GM23338 (cell line): ENCODE results near the gene C3orf22. TPM values are rescaled to one million over a fixed set of nuclear protein-coding genes. Genes with fewer than 3 reads are reported as not detected.

Experiments
- ATAC-seq: fragments of 200-7000 bp; cut with Tn5 transposase; 3 replicates; pipeline ENCODE4 v1.9.1; 2020
- DNase-seq: peaks from one replicate; pipeline ENCODE4 v3.0.0-alpha.2; 2015; ENCODE audit warnings: low spot score
- H2AFZ ChIP-seq: fragments of 200-600 bp; sonication (generic); 2 replicates; pipeline ENCODE4 v1.8.0; 2016; ENCODE audit warnings: antibody characterized with exemption, mild to moderate bottlenecking, moderate library complexity
- H3F3A ChIP-seq: fragments of 200-600 bp; sonication (generic); replicated peaks from 2 replicates; pipeline ENCODE4 v1.8.0; 2017; ENCODE audit warnings: antibody characterized with exemption, mixed run types, low read depth
- H3K27ac ChIP-seq: fragments of 200-600 bp; sonication (generic); 2 replicates; pipeline ENCODE4 v1.6.1; 2016; ENCODE audit warnings: low read depth
- H3K27me3 ChIP-seq: fragments of 200-600 bp; sonication (generic); 2 replicates; pipeline ENCODE4 v1.8.0; 2016; ENCODE audit warnings: mild to moderate bottlenecking, mixed run types, moderate library complexity; ENCODE audit not compliant: insufficient read depth
- H3K36me3 ChIP-seq: fragments of 200-600 bp; sonication (generic); 2 replicates; pipeline ENCODE4 v1.8.0; 2016; ENCODE audit warnings: mild to moderate bottlenecking; ENCODE audit not compliant: insufficient read depth
- H3K4me1 ChIP-seq: fragments of 200-600 bp; sonication (generic); 2 replicates; pipeline ENCODE4 v1.8.0; 2016; ENCODE audit warnings: mild to moderate bottlenecking, moderate library complexity; ENCODE audit not compliant: insufficient read depth
- H3K4me2 ChIP-seq: fragments of 200-600 bp; sonication (generic); 2 replicates; pipeline ENCODE4 v1.7.1; 2017; ENCODE audit warnings: mixed run types
- H3K4me3 ChIP-seq: fragments of 200-600 bp; sonication (generic); 2 replicates; pipeline ENCODE4 v1.6.1; 2016; ENCODE audit warnings: mixed run types
- H3K79me2 ChIP-seq: fragments of 200-600 bp; sonication (generic); replicated peaks from 2 replicates; pipeline ENCODE4 v1.8.0; 2017; ENCODE audit warnings: mild to moderate bottlenecking; ENCODE audit not compliant: insufficient read depth
- H3K9me2 ChIP-seq: fragments of 200-600 bp; sonication (generic); 2 replicates; pipeline ENCODE4 v1.8.0; 2017; ENCODE audit not compliant: insufficient read depth
- H4K20me1 ChIP-seq: fragments of 200-600 bp; sonication (generic); replicated peaks from 2 replicates; pipeline ENCODE4 v1.8.0; 2017; ENCODE audit warnings: mild to moderate bottlenecking; ENCODE audit not compliant: insufficient read depth
- H3K27ac Mint-ChIP-seq: 2 replicates; pipeline ENCODE4 v1.8.0; 2020; ENCODE audit warnings: inconsistent platforms, mild to moderate bottlenecking, moderate library complexity, mixed read lengths
- H3K27me3 Mint-ChIP-seq: 3 replicates; pipeline ENCODE4 v1.8.0; 2022; ENCODE audit warnings: low read depth, mild to moderate bottlenecking, moderate library complexity, mixed read lengths, inconsistent platforms; ENCODE audit not compliant: insufficient read depth, poor library complexity
- H3K36me3 Mint-ChIP-seq: 3 replicates; pipeline ENCODE4 v1.8.0; 2021; ENCODE audit warnings: low read depth, mild to moderate bottlenecking, inconsistent platforms, moderate library complexity, mixed read lengths
- H3K4me1 Mint-ChIP-seq: 3 replicates; pipeline ENCODE4 v1.8.0; 2020; ENCODE audit warnings: mild to moderate bottlenecking, inconsistent platforms, mixed read lengths
- H3K4me3 Mint-ChIP-seq: 3 replicates; pipeline ENCODE4 v1.8.0; 2021; ENCODE audit warnings: moderate library complexity, mild to moderate bottlenecking, inconsistent platforms, mixed read lengths
- H3K9me3 Mint-ChIP-seq: 3 replicates; pipeline ENCODE4 v1.8.0; 2020; ENCODE audit warnings: moderate library complexity, mild to moderate bottlenecking, inconsistent platforms, mixed read lengths
- CREB1 ChIP-seq: fragments of 250-450 bp; sonication (Bioruptor Pico); IDR thresholded peaks from 2 replicates; pipeline ENCODE4 v1.5.0; 2020; ENCODE audit warnings: low read depth, mild to moderate bottlenecking, moderate library complexity
- EZH2phosphoT487 ChIP-seq: fragments of 200-600 bp; sonication (generic); IDR thresholded peaks from one replicate; pipeline ENCODE4 v1.8.1; 2018; ENCODE audit warnings: antibody characterized with exemption; ENCODE audit not compliant: unreplicated experiment
- NANOG ChIP-seq: IDR thresholded peaks from 2 replicates; pipeline ENCODE4 v1.6.1; 2016; ENCODE audit warnings: antibody characterized with exemption, borderline replicate concordance
- POLR2AphosphoS5 ChIP-seq: IDR thresholded peaks from 2 replicates; pipeline ENCODE4 v1.6.1; 2016; ENCODE audit warnings: antibody characterized with exemption, low read depth
- polyA plus RNA-seq: library from polyadenylated mRNA; unstranded; fragments of >200 nt; fragmentation: Nextera tagmentation; extraction: Ambion mirVana; gene quantifications from 2 replicates; pipeline ENCODE4 v1.2.1, GENCODE V29; 2016
- total RNA-seq: library from RNA; depleted of rRNA; stranded (reverse); fragments of >200 nt; shearing (Covaris generic); gene quantifications from 2 replicates; pipeline ENCODE4 v1.2.3, GENCODE V29; 2014
- TF ChIP-seq, protein P1 (sequence below), 2 experiments: fragments of 200-600 bp in 1 of 2; sonication (generic) in 1 of 2; conservative IDR thresholded peaks; 2 replicates each; pipeline versions ENCODE4 v1.5.1 to v1.6.1; 2016 to 2017; ENCODE audit warnings: antibody characterized with exemption in 2 of 2, low read depth in 2 of 2, mild to moderate bottlenecking in 2 of 2, moderate library complexity in 1 of 2
- TF ChIP-seq, protein P2 (sequence below): IDR thresholded peaks from one replicate; pipeline ENCODE4 v1.6.1; 2018; ENCODE audit warnings: antibody characterized with exemption; ENCODE audit not compliant: unreplicated experiment
- TF ChIP-seq, protein P3 (sequence below): IDR thresholded peaks from 2 replicates; pipeline ENCODE4 v1.6.1; 2016; ENCODE audit warnings: antibody characterized with exemption

The C3orf22 gene
- total and polyA plus RNA-seq, 2 experiments from 2014 or later, result not detected

DNA sequence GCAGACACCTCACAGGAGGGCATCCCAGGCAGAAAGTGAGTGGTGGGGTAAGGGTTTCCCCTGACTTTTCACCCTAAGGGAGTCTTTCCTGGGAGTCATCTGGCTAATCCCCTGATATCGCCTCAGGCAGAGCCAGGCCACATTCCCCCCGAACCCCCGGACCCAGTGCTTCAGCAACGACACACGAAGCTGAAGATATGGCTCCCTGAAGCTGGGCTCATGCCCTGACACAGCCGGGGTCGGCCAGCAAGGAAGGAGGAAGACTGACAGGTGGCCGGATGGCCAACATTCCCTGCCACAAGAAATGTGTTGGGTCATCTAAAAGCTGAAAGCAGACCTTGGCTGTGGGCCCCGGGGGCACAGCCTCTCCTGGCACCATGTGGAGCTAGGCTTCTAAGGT is 20.4 kb downstream of the C3orf22 start:
- H3K36me3 Mint-ChIP-seq, result peaks cover 3% of the 10 kb centered on the region; the same call in 1 of the 3 replicates
- TF ChIP-seq, protein P1, sequence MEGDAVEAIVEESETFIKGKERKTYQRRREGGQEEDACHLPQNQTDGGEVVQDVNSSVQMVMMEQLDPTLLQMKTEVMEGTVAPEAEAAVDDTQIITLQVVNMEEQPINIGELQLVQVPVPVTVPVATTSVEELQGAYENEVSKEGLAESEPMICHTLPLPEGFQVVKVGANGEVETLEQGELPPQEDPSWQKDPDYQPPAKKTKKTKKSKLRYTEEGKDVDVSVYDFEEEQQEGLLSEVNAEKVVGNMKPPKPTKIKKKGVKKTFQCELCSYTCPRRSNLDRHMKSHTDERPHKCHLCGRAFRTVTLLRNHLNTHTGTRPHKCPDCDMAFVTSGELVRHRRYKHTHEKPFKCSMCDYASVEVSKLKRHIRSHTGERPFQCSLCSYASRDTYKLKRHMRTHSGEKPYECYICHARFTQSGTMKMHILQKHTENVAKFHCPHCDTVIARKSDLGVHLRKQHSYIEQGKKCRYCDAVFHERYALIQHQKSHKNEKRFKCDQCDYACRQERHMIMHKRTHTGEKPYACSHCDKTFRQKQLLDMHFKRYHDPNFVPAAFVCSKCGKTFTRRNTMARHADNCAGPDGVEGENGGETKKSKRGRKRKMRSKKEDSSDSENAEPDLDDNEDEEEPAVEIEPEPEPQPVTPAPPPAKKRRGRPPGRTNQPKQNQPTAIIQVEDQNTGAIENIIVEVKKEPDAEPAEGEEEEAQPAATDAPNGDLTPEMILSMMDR (conservative IDR thresholded peaks at IDR 0.05; ENCODE audit: low read depth in 2 of 2), result no peak
- TF ChIP-seq, protein P2, sequence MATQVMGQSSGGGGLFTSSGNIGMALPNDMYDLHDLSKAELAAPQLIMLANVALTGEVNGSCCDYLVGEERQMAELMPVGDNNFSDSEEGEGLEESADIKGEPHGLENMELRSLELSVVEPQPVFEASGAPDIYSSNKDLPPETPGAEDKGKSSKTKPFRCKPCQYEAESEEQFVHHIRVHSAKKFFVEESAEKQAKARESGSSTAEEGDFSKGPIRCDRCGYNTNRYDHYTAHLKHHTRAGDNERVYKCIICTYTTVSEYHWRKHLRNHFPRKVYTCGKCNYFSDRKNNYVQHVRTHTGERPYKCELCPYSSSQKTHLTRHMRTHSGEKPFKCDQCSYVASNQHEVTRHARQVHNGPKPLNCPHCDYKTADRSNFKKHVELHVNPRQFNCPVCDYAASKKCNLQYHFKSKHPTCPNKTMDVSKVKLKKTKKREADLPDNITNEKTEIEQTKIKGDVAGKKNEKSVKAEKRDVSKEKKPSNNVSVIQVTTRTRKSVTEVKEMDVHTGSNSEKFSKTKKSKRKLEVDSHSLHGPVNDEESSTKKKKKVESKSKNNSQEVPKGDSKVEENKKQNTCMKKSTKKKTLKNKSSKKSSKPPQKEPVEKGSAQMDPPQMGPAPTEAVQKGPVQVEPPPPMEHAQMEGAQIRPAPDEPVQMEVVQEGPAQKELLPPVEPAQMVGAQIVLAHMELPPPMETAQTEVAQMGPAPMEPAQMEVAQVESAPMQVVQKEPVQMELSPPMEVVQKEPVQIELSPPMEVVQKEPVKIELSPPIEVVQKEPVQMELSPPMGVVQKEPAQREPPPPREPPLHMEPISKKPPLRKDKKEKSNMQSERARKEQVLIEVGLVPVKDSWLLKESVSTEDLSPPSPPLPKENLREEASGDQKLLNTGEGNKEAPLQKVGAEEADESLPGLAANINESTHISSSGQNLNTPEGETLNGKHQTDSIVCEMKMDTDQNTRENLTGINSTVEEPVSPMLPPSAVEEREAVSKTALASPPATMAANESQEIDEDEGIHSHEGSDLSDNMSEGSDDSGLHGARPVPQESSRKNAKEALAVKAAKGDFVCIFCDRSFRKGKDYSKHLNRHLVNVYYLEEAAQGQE, result no peak
- TF ChIP-seq CREB1 (CRISPR knock-in tag) (no peak), POLR2AphosphoS5 (no peak), NANOG (no peak), EZH2phosphoT487 (no peak)
- TF ChIP-seq, protein P3, sequence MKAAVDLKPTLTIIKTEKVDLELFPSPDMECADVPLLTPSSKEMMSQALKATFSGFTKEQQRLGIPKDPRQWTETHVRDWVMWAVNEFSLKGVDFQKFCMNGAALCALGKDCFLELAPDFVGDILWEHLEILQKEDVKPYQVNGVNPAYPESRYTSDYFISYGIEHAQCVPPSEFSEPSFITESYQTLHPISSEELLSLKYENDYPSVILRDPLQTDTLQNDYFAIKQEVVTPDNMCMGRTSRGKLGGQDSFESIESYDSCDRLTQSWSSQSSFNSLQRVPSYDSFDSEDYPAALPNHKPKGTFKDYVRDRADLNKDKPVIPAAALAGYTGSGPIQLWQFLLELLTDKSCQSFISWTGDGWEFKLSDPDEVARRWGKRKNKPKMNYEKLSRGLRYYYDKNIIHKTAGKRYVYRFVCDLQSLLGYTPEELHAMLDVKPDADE, result no peak
- H3K4me1 ChIP-seq, result no peaks in the 10 kb centered on the region
- H3F3A ChIP-seq, result 0 out of 2 replicates have a peak, but pooled peaks cover 5% of the 10 kb centered on the region
- H3K9me3 Mint-ChIP-seq, result no peaks in the 10 kb centered on the region
- H3K27ac ChIP-seq, result no peak overlapping the region
- H3K27me3 ChIP-seq, result peaks cover 11% of the 10 kb centered on the region; the same call in 1 of the 2 replicates
- H3K4me3 ChIP-seq, result no peak overlapping the region
- DNase-seq, result no peak
- no peaks in the 10 kb centered on the region for H4K20me1 ChIP-seq
- no peaks in the 10 kb centered on the region for H3K79me2 ChIP-seq
- H3K4me3 Mint-ChIP-seq, result no peak overlapping the region
- peaks cover 9% of the 10 kb centered on the region for H3K27me3 Mint-ChIP-seq
- H3K36me3 ChIP-seq, result no peaks in the 10 kb centered on the region
- no peak overlapping the region for H3K4me2 ChIP-seq
- H3K4me1 Mint-ChIP-seq, result no peaks in the 10 kb centered on the region; the same call in 1 of the 3 replicates
- no peak overlapping the region for H3K27ac Mint-ChIP-seq
- ATAC-seq, result no peak
- no peak overlapping the region for H2AFZ ChIP-seq
- no peaks in the 10 kb centered on the region for H3K9me2 ChIP-seq

DNA sequence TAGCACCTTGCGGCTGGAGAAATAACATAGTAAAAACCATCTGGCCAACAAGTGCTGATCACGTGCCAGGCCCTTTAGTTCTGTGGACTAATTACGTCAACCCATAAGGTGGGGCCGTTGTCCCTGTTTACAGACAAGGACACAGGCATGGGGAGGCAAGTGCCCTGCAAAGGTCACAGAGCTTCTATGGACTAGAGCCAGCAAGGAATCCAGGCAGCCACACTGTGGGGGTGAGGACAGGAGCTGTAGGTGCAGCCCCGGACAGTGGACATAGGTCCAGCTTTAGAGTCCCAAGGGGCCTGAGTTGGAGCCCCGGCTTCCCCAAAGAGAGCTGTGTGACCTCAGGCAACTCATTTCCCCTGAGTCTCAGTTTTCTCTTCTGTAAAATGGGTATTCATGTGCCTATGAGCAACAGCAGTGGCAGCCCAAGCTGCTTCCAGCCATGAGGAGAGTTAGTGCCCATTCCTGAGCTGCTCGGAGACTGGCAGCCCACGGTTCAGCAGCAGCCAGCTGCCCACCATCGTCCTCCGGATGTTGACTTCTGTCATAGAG is 20.9 kb downstream of the C3orf22 start:
- no peak overlapping the region for H3K4me3 ChIP-seq
- TF ChIP-seq, protein P1 (conservative IDR thresholded peaks at IDR 0.05; ENCODE audit: low read depth in 2 of 2), result 0 out of 4 replicates have a peak, but pooled peaks of 1 of the 2 experiments have one; percentile 5
- TF ChIP-seq CREB1 (CRISPR knock-in tag), result no peak
- DNase-seq (no peak), ATAC-seq (no peak)
- Mint-ChIP-seq H3K9me3 (no peaks in the 10 kb centered on the region), H3K4me1 (no peaks in the 10 kb centered on the region; the same call in 2 of the 3 replicates), H3K27ac (no peak overlapping the region), H3K27me3 (peaks cover 9% of the 10 kb centered on the region), H3K36me3 (peaks cover 3% of the 10 kb centered on the region; the same call in 1 of the 3 replicates), H3K4me3 (no peak overlapping the region)
- H4K20me1 ChIP-seq, result no peaks in the 10 kb centered on the region
- H3K27me3 ChIP-seq, result peaks cover 11% of the 10 kb centered on the region; the same call in 1 of the 2 replicates
- no peak overlapping the region for H2AFZ ChIP-seq
- no peaks in the 10 kb centered on the region for H3K36me3 ChIP-seq
- no peaks in the 10 kb centered on the region for H3K4me1 ChIP-seq
- 0 out of 2 replicates have a peak, but pooled peaks cover 5% of the 10 kb centered on the region for H3F3A ChIP-seq
- no peak overlapping the region for H3K27ac ChIP-seq
- no peaks in the 10 kb centered on the region for H3K9me2 ChIP-seq
- no peak overlapping the region for H3K4me2 ChIP-seq
- H3K79me2 ChIP-seq, result no peaks in the 10 kb centered on the region
